Thoracic aorta (tissue), 2 donors: ENCODE data around the gene SEMA4C. TPM values are rescaled to one million over a fixed set of nuclear protein-coding genes. Genes with fewer than 3 reads are reported as not detected.

Experiments used
- ATAC-seq: fragments of 150-250 bp; one replicate; pipeline ENCODE4 v1.8.0; 2017; ENCODE audit warnings: low read depth; ENCODE audit not compliant: insufficient number of reproducible peaks, low FRiP score
- DNase-seq: peaks from one replicate; pipeline ENCODE4 v3.0.0-alpha.2; 2020; ENCODE audit warnings: low spot score
- H3K27ac ChIP-seq, 2 donors: fragments of 200-600 bp; sonication (generic); 1 replicate in 1 of 2; 2 replicates in 1 of 2; pipeline ENCODE4 v1.5.1; 2016; ENCODE audit warnings: mild to moderate bottlenecking in 2 of 2, moderate library complexity in 2 of 2
- H3K27me3 ChIP-seq: fragments of 200-600 bp; sonication (generic); replicated peaks from 2 replicates; pipeline ENCODE4 v1.6.0; 2016; ENCODE audit warnings: mild to moderate bottlenecking; ENCODE audit not compliant: insufficient read depth
- H3K36me3 ChIP-seq: fragments of 200-600 bp; sonication (generic); one replicate; pipeline ENCODE4 v1.5.1; 2016
- H3K4me1 ChIP-seq, 2 donors: fragments of 200-600 bp; sonication (generic); 1 replicate in 1 of 2; 2 replicates in 1 of 2; pipeline versions ENCODE4 v1.5.1 to v1.6.0; 2016; ENCODE audit warnings: low read depth in 2 of 2, mild to moderate bottlenecking in 1 of 2; ENCODE audit not compliant: control insufficient read depth in 1 of 2
- H3K4me3 ChIP-seq: fragments of 200-600 bp; sonication (generic); 2 replicates; pipeline ENCODE4 v1.5.1; 2016; ENCODE audit warnings: mild to moderate bottlenecking
- H3K9me3 ChIP-seq: fragments of 200-600 bp; sonication (generic); 2 replicates; pipeline ENCODE4 v1.5.1; 2016
- total RNA-seq, 2 donors: library from RNA; depleted of rRNA; stranded (reverse); fragments of >200 nt; gene quantifications; one replicate each; pipeline versions ENCODE4 v1.1.0 to v1.2.3, GENCODE V29; 2016
- TF ChIP-seq, protein P1 (sequence below): fragments of 200-600 bp; sonication (generic); IDR thresholded peaks from one replicate; pipeline ENCODE4 v1.5.1; 2019; ENCODE audit warnings: antibody characterized with exemption

The SEMA4C gene
- total RNA-seq, 2 donors from 2014 or later = 44.1 to 66.3 TPM

- Histone ChIP-seq H3K4me3 (no peak overlapping the region), H3K27me3 (no peaks in the 10 kb centered on the region), H3K27ac (no peak overlapping the region), H3K4me1 (no peaks in the 10 kb centered on the region), H3K36me3 (no peaks in the 10 kb centered on the region), H3K9me3 (no peaks in the 10 kb centered on the region)
- TF ChIP-seq, protein P1, sequence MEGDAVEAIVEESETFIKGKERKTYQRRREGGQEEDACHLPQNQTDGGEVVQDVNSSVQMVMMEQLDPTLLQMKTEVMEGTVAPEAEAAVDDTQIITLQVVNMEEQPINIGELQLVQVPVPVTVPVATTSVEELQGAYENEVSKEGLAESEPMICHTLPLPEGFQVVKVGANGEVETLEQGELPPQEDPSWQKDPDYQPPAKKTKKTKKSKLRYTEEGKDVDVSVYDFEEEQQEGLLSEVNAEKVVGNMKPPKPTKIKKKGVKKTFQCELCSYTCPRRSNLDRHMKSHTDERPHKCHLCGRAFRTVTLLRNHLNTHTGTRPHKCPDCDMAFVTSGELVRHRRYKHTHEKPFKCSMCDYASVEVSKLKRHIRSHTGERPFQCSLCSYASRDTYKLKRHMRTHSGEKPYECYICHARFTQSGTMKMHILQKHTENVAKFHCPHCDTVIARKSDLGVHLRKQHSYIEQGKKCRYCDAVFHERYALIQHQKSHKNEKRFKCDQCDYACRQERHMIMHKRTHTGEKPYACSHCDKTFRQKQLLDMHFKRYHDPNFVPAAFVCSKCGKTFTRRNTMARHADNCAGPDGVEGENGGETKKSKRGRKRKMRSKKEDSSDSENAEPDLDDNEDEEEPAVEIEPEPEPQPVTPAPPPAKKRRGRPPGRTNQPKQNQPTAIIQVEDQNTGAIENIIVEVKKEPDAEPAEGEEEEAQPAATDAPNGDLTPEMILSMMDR = no peak
- ATAC-seq (no peak), DNase-seq (no peak)
Observed at GRCh38 chr2:96916156-96916630, 46.3 kb upstream of the SEMA4C start.

GRCh38 chr2:96914332-96914731 lies 44.5 kb upstream of the SEMA4C start:
- Histone ChIP-seq H3K36me3 (no peaks in the 10 kb centered on the region), H3K4me3 (no peak overlapping the region), H3K4me1 (no peaks in the 10 kb centered on the region), H3K9me3 (no peaks in the 10 kb centered on the region), H3K27me3 (no peaks in the 10 kb centered on the region), H3K27ac (no peak overlapping the region)
- DNase-seq = no peak
- ATAC-seq = no peak
- TF ChIP-seq, protein P1 = no peak

DNA sequence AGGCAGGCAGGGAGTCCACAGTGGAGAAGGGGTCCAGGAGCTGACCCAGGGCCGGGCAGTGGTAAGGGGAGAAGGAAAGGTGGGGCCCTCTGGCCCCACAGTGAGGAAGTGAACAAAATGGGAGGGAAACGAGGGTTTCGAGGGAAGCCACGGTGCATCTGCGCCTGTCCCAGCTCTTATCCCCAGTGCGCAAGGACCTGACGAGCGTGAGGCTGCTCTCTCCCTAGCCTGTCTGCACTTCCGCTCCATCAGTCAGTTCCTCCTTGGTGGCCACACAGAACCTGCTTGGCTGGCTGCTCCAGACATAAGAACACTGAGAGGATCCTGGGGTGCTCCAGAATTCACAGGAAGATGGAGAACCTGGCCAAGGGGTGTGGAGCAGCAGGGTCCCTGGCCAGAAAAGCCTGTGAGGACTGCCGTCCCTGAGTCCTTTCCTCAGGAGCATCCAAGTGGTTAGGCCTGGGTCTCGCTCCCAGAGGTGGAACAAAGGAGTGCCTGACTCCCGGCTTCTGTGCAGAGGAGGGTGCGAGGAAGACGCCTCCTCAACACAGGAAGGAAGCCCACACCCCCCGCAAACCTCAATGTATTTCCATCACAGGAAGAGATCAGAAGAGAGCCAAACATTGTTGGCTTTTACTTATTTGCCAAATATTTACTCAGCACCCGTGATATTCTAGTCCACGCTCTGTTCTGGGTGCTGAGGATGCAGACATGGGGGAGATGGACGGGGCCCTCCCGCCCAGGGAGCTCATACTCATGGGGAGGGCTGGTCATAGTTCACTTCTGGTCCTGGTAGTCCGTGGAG lies 43.7 kb upstream of the SEMA4C start:
- DNase-seq = no peak
- Histone ChIP-seq H3K9me3 (no peaks in the 10 kb centered on the region), H3K36me3 (no peaks in the 10 kb centered on the region), H3K4me1 (no peaks in the 10 kb centered on the region), H3K27ac (no peak overlapping the region), H3K4me3 (no peak overlapping the region), H3K27me3 (no peaks in the 10 kb centered on the region)
- TF ChIP-seq, protein P1 = no peak
- no peak for ATAC-seq

- Histone ChIP-seq H3K4me3 (no peak overlapping the region), H3K27me3 (no peaks in the 10 kb centered on the region), H3K4me1 (peaks cover under 1 to 4% of the 10 kb centered on the region in 2 donors), H3K27ac (no peak overlapping the region), H3K9me3 (no peaks in the 10 kb centered on the region), H3K36me3 (no peaks in the 10 kb centered on the region)
- no peak for ATAC-seq
- TF ChIP-seq, protein P1 = no peak
- DNase-seq = no peak
Observed at GRCh38 chr2:96913117-96913397, 43.2 kb upstream of the SEMA4C start.

DNA sequence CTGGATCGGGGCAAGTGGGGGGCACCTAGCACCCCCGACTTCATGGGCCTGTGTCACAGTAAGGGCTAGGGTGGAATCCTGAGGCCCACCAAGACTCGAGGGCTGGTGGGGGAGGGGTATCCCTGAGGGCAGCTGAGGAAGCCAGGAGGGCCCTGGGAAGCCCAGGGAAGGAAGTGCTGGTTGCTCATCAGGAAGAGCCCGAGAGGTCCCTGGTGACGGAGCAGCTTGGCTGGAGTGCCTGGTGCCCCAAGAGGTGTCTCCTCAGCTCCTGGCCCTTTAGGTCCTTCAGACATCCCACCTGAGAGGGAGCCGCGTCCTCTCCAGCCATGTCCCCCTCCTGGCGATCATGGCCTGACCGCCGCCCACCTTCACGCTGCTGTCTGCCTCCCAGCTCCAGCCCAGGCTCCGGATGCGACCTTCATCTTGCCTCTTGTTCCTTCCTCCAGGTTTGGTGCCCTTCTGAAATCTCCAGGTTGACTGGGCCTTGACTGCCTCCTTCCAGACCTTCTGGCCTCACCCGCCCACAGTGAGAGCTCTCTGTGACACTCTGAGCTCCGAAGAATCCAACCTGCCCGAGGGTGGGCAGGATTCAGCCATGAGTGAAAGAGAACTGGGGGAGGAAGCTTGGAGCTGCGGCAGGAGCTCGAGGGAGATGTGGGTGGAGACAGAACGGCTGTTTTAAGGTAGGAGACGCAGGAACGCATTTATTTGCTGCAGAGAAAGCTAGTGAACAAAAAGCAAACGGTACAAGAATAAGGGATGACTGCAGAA lies 42.7 kb upstream of the SEMA4C start:
- DNase-seq (no peak), ATAC-seq (no peak)
- no peaks in the 10 kb centered on the region for H3K36me3 ChIP-seq
- peaks cover 4 to 10% of the 10 kb centered on the region in 2 donors for H3K4me1 ChIP-seq
- TF ChIP-seq, protein P1 = no peak
- H3K9me3 ChIP-seq = no peaks in the 10 kb centered on the region
- no peak overlapping the region for H3K27ac ChIP-seq
- H3K27me3 ChIP-seq = no peaks in the 10 kb centered on the region
- no peak overlapping the region for H3K4me3 ChIP-seq
